HS-5 (cell line): Measurements from ENCODE around the gene CCDC157.

Experiments used
- DNase-seq: peaks from one replicate; pipeline ENCODE4 v3.0.0-alpha.2; 2012; ENCODE audit warnings: low read depth

Gene CCDC157

GRCh38 chr22:30356449-30357235 is at the start of gene CCDC157, which contains the start of gene SF3A1:
Gene CCDC157, plus strand, starts transcription at chr22:30357007. Its CDS starts 8,994 bp downstream, at chr22:30366001.
Gene SF3A1, minus strand, starts transcription at chr22:30356894. Its CDS starts 102 bp downstream, at chr22:30356792.
- DNase-seq = peak; percentile 68

GRCh38 chr22:30307041-30307574 is 49.7 kb upstream of the CCDC157 start:
- no peak for DNase-seq

GRCh38 chr22:30308093-30308492 is 48.7 kb upstream of the CCDC157 start:
- no peak for DNase-seq

GRCh38 chr22:30308518-30309230 is 48.1 kb upstream of the CCDC157 start:
- no peak for DNase-seq

GRCh38 chr22:30309951-30310741 is 46.7 kb upstream of the CCDC157 start:
- DNase-seq = no peak

GRCh38 chr22:30310881-30311771 is 45.7 kb upstream of the CCDC157 start:
- no peak for DNase-seq

- peak; percentile 62 for DNase-seq
Measured at GRCh38 chr22:30312053-30312452, 44.8 kb upstream of the CCDC157 start.

GRCh38 chr22:30313527-30314363 is 43.1 kb upstream of the CCDC157 start:
- no peak for DNase-seq

- DNase-seq = no peak
Measured at GRCh38 chr22:30314915-30315314, 41.9 kb upstream of the CCDC157 start.

- no peak for DNase-seq
Measured at GRCh38 chr22:30315962-30316576, 40.7 kb upstream of the CCDC157 start.

- no peak for DNase-seq
Measured at GRCh38 chr22:30317778-30318177, 39.0 kb upstream of the CCDC157 start.

- DNase-seq = no peak
Measured at GRCh38 chr22:30318799-30319419, 37.9 kb upstream of the CCDC157 start.

- no peak for DNase-seq
Measured at GRCh38 chr22:30320021-30320556, 36.7 kb upstream of the CCDC157 start.

GRCh38 chr22:30321461-30321860 is 35.3 kb upstream of the CCDC157 start:
- no peak for DNase-seq

GRCh38 chr22:30323246-30323645 is 33.6 kb upstream of the CCDC157 start:
- no peak for DNase-seq

- no peak for DNase-seq
Measured at GRCh38 chr22:30324014-30324730, 32.6 kb upstream of the CCDC157 start.

GRCh38 chr22:30325065-30325720 is 31.6 kb upstream of the CCDC157 start:
- DNase-seq = peak; percentile 49
